NCI-H187 (cell line): ENCODE data around the gene SNORC.
"Not testable (repeated sequence)": the region's sequence is repeated elsewhere in the genome, so short reads cannot be mapped to it uniquely, and the experiment has no call there.

Experiments used
- DNase-seq, 2 experiments: peaks; one replicate each; lab custom pipeline; 2025; lab: John Stamatoyannopoulos, UW

SNORC gene

DNA sequence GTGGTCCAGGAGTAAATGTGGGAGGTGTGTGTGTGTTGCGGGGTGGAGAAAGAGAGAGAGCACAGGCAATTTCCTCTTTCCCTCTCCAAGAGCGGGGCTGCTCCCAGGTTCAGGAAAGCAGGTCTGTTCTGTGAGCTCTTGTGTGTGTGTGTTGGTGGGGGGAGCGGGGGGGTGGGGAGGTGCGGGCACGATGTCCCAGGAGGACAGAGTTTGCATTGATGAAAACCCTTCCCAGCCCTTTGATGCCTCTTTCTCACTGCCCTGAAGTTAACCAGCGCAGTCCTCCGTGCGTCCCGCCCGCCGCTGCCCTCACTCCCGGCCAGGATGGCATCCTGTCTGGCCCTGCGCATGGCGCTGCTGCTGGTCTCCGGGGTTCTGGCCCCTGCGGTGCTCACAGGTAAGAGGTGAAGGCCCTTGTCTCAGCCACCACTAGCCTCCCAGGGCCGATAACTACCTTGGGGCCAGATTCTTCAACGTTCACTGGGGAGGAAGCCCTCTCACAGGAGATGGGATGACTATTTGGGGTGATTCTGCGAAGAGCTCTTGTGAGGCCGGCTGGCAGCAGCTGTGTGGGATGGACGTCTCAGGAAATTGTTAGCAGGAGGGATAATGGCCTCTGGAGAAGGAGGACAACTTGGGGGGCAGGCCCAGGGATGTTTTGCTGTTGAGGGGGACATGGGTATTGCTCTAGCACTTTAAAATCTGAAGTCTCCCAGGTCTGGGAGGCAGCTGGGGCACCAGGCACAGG lies at the start of gene SNORC:
Gene SNORC (plus strand): TSS at position 247 of the 748 bp plus-strand sequence. CDS start 78 bp downstream, at position 325.
- DNase-seq, result no peak

DNA sequence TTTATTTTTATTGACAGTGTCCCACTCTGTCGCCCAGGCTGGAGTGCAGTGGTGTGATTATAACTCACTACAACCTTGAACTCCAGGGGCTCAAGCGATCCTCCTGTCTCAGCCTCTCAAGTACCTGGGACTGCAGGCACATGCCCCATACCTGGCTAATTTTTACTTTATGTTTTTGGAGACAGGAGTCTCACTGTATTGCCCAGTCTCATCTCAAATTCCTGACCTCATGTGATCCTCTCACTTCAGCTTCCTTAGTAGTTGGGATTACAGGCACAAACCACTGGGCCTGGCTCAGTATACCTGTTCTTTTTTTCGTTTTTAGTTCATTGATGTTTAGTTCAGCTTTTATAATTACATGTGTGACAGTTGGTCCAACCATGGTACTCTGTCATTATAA lies 40.1 kb upstream of the SNORC start:
- no peak for DNase-seq

DNA sequence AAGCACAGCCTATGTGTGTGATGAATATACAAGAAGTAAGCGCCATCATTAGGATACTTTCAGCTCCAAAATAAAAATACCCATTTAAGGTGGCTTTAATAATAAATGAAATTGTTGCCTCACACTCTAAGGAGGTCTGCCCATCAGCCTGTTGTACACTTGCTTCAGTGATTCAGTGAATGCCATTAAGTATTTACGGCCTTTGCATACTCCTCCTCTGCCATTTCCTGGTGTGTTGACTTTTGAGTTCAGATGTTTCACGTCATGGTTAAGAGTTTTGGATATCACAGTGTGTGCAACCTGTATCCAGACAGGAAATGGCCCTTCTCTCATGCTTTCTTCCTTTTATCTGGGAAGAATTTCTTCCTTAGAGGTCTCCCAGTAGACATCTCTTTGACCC lies 38.6 kb upstream of the SNORC start:
- no peak for DNase-seq

DNA sequence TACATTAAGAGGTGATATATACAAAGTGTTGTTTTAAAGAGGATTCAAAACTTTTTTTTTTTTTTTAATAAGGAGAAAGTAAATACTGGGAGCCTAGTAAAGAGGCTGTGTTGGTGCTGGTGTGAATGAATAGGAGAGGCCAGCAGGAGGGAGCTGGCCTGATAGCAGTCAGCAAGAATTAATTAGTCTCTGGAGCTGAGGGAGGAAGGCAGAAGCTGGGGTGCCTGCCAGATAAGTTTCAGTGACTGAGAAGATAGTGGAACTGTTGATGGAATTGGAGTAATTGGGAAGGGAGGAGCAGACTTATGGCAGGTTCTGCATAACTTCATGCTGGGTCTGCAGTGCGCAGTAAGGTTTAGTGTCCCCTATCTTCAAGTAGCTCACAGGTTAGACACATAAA lies 36.2 kb upstream of the SNORC start:
- DNase-seq, result no peak

DNA sequence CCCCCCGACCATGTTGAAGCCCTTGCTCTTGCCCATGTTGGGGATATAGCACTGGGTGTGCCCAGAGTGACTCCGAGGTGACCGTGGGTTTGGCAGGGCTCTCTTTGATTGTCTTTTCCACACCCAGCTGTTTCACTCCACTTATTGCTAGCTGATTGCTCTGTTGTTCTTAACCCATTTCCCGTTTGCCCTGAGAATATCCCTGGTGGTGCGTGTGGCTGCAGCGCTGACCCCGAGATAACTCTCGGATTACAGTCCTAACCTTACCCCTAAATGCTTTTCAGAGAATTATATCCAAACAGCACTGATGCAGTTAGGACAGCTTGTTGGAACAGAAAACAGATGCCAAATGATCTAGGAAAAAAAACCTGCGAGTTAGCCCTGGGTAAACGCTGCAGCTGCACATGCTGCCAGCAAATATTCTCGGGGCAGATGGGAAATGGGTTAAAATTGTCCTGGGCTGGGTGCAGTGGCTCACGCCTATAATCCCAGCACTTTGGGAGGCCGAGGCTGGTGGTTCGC lies 34.3 kb upstream of the SNORC start:
- no peak for DNase-seq

DNA sequence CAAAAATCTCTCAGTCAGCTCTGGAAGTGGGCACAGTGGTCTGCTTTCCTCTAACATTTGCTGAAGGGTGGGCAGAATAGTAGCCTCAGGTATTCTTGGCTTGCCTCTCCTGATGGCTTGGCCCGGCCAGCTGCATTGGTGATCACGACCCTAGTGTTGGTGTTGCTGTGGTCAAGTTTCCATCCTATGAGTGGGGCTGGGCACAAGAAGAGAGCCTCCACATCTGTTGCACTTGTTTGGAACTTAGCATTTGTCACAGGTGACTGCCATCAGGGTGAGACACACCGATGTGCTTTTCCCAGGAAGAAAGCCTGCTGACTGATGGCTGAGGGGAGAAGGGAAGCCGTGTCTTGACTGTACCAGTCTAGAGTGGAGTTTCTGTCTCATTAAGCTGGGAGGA lies 33.1 kb upstream of the SNORC start:
- DNase-seq, result no peak

DNA sequence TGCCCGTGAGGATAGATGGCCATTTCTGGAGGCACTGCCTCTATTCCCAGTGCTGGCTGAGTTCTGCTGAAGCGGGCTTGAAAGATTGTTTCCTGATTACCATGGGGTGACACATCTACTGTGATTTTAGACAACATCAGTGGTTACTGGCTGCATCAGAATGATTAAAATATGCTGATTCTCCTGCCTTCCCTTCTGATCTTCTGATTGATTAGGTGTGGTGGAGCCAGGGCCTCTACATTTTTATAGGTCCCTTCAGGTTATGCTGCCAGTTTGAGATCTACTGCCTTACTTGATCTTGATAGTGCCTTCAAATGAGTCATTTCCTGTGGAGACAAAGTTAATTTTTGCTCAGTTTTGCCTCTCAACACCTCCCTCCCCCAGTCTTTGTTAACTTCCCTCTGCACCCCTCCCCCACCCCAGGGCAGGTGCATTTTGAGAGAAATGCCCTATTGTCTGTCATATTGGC lies 31.6 kb upstream of the SNORC start:
- DNase-seq, result no peak

DNA sequence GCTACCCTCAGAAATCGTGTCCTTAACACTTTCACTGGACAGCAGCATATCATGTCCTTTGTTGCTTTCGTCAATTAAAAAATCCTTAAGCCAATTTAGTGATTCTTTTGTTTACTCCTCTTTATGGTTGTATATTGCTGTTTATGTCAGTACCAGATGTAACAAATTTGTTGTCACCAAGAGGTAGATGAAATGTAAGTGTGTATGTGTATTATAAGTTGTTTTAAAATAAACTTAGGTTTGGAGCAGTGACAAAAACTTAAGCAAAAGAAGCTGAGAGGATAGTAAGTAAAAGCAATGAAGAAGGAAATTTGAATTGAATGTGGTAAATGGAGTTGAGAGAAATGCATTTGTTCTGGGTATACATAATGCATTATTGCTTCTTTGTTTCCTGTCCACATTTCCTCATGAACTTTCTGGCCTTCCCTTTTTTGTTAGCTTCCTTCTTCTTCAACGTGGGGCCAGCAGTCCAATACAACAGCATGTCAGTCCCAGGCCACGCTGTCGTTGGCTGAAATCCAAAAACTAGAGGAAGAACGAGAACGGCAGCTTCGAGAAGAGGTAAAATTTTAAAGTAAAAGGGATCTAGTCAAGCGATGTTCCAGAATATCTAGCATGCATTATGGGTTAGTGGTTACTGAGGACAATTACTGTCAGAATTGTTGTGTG lies 30.5 kb upstream of the SNORC start:
- DNase-seq, result no peak

DNA sequence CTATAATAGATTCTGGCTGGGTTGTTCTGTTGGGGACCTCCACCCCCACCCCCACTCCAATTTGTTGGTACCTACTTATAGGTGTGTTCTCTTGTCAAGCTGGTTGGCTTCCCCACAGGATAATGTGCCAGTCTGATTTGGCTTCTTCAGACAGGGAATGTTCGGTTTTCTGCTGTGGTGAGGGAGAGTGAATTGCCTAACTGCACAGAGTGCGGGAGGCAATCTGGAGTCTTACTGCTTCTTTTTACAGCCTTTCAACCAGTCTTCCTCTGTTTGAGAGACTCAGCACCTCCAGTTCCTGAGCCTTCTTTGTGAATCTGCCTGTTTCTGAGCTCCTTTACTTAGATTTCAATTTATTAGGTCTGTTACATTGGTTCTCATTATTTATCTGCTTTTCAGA lies 27.4 kb upstream of the SNORC start:
- DNase-seq, result no peak

DNA sequence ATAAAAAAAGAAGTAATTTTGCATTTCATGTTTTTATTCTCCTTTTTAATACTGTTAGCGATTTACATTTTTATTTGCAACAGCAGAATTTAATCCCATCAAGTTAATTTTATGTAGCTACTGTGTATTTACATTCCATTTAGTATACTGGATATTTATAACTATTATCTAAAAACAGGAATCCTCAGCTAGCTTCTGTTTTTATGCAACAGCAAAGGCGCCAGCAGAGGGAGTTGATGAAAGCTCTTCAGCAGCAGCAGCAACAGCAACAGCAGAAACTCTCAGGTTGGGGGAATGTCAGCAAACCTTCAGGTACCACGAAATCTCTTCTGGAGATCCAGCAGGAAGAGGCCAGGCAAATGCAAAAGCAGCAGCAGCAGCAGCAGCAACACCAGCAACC lies 26.2 kb upstream of the SNORC start:
- no peak for DNase-seq

DNA sequence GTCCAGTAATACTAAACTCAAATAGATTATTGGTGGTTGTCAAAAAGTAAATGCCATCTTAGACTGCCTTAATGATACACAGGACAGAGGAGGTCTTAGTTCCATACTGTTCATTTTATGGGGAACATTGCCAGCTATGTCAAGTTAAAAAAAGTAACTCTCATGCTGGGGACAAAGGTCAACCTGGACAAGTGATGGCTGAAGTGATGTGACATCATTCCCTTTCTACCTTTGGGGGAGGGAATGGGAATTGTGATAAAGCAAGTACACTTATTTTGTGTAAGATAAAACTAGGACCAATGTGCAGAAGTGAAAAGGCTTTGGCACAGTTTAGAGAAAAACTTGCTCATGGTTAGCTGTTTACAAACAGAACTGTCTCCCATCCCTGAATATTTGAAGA lies 24.0 kb upstream of the SNORC start:
- no peak for DNase-seq

DNA sequence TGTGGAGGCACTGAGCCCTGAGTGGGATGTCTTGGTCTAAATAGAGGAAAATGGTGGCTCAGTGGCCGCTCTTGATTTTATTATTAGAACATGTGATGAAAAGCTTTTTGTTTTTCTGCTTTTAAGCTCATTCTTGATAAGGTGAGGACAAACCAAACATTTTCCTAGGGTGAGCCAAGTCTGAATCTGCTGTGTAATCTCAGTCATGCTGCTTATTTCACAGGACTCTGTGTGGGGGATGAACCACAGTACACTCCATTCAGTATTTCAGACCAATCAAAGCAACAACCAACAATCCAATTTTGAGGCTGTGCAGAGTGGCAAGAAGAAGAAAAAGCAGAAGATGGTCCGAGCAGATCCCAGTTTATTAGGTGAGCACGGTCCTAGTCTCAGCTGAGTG lies 20.0 kb upstream of the SNORC start:
- no peak for DNase-seq

DNA sequence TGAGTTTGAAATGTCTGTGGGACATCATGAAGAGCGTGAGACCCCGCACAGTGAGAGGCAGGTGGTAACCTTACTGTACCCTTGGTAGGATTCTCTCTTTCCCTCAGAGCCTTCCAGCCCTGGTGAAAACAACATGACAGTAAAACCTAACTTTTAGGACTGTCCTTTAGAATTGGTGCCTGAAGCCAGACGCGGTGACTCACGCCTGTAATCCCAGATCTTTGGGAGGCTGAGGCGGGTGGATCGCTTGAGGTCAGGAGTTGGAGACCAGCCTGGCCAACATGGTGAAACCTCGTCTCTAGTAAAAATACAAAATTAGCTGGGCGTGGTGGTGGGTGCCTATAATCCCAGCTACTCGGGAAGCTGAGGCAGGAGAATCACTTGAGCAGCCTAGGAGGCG lies 18.0 kb upstream of the SNORC start:
- DNase-seq, result not testable (repeated sequence)

DNA sequence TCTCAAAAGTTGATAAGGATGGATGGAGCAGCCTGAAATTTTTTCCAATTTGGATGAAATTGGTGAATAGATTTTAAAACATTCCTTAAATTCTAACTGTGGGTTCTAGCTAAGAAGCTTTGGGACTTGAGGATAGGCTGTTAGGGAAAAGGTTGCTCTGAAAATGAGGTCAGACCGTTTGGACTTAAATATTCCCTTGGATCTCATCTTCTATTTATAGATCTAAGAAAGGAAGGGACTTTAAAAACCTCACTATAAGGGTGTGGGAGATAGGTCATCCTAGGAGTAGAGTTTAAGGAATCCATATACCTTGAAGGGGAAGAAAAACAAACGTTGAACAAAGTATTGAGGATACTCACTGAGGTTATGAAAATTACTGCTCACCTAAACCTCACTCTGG lies 17.4 kb upstream of the SNORC start:
- no peak for DNase-seq

DNA sequence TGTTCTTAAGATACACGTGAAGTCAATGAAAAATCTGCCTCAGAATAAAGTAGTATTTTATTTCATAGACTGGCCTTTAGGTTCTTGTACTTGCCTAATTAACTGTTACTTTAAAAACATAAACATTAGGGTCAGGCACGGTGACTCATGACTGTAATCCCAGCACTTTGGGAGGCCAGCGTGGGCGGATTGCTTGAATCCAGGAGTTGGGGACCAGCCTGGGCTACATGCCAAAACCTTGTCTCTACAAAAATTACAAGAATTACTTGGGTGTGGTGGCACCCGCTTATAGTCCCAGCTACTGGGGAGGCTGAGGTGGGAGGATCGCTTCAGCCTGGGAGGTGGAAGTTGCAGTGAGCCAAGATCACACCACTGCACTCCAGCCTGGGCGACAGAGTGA lies 16.0 kb upstream of the SNORC start:
- no peak for DNase-seq

DNA sequence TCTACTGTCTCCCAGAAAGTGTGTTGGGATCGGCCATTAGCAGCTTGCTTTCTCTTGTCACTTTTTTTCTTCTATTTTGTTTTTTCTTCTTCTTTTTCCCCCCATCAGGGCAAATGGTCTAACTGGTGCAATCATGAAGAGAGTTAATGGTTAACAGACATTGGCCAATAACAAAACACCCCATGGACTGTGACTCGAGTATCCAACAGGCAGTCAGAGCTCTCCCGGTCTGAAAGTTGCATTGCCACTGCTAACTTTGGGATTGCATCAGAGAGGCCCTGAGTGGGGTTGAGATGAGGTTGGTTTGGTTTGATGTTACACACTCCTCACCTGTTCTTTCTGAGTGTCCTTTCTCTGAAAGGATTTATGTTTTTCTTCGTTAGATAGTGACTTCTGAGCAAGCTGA lies 12.9 kb upstream of the SNORC start:
- DNase-seq, result no peak

DNA sequence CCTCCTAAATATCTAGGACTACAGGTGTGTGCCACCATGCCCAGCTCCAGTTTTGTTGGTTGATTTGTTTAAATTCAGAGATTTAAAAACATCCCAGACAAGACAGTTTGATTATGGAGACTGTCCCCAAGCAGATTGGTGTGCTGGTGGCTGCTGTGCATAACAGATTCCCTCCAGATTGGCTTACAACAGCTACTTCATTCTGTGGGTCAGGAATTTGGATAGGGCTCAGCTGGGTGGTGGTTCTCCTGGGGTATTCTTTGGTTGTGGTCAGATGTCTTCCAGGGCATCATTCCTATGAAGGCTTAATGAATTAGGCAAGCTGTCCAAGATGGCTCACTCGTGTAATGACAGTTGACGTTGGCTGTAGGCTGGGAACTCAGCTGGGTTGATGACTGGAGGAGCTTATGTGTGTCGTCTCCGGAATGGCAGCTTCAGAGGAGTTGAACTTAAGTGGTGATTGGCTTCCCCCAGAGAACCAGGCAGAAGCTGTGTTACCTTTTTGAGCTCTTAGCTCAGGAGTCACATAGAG lies 10.6 kb upstream of the SNORC start:
- no peak for DNase-seq

DNA sequence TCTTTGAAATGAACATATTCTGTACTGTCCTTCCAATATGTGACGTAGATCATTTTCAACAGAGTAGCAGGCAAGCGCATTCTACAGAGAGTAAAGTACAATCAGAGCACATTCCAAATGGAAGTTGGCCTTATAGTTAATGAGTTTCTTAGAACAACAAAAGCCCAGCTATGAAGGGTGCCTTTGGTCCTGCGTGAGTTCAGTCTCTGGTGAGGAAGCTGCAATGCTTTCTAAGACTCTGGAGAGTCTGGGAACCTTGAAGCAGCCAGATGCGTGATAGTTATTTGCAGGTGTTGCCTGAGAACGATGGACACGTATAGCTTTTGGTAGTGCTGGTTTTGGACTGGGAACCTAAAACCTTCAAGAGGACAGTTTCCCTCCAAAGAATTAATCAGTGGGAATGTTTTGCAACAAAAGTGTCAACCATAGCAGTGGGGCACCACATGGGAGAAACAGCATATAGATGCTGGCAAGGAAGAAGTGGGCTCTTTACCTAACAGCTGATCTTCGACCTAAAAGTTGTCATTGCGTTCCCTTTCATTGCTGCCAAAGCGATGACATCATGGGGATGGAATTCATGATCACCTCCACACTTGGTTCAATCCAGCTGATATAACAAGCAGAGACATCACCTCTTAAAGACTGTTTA lies 9.3 kb upstream of the SNORC start:
- no peak for DNase-seq

DNA sequence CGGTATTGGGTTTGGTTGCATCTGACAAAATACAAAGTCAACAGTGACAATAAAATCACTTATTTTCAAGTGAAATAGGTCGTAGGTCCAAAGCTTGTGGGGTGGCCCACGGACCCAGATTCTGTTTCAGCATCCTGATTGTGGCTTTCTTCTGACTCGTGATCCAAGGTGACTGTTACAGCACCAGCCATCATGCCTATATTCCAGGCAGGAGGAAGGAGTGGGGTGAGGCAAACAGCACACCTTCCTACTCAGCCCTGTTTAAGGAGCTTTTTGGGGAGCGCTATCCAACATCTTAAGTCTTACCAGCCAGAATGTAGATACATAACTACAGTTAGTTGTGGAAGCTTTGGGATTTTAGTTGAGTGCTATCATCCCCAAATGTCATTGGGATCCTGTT lies 8.7 kb upstream of the SNORC start:
- no peak for DNase-seq

DNA sequence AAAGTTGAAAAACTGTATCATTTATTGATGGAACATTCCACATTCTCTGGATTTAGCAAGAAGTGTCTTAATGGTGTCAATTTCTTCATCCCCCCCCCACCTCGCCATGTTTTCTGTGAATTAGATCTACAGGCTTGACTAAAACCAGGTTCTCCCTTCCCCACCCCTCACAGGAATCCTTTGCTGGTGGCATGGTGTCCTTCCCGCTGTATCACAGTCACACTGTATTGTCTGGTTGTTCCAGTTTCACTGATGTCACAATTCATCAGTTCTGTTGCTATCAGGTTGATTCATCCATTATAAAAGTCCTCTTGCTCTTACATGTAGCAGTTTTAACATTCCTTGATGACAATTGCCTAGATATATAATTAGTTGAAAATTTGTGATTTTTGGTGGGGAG lies 6.1 kb upstream of the SNORC start:
- no peak for DNase-seq

DNA sequence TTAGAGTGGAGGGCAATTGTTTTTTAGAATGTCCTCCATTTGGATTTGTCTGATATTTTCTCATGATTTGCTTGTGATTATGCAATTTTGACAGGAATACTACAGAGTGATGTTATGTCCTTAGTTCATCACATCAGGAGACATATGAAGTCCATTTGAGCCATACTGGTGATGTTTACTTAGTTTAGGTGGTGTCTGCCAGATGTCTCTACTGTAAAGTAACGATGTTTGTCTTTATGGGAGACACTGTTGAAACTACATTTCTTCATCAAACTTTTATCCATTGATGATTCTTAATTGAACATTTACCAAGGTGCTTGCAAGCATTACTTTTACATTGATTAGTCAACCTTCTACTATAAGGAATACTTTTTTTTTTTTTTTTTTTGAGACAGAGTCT lies 4.9 kb upstream of the SNORC start:
- DNase-seq, result no peak

DNA sequence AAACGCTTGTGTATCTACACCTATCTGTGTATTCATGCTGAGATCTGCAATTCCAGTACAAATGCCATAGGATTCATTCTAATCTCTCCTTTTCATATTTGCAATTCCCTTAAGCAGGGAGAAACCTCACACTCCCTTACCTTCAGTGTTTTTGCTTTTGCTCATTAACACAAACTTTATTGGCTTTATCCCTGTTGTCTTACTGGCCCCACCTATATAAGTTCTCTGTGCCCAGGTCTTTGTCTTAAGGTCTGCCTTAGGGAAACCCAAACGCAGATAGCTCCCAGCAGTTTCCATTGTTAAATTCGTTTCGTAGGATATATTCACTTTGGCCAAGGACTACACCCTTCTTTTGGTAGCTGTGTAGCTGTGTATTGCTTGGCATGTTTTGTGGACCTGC lies 4.0 kb upstream of the SNORC start:
- no peak for DNase-seq
